ENCODE data around the gene FCRL6. TPM values are rescaled to one million over a fixed set of nuclear protein-coding genes. Genes with fewer than 3 reads are reported as not detected.

Gene FCRL6
- total RNA-seq, 4 donors from 2014 or later = 0.17 to 0.80 (median 0.42) TPM; not detected in 1

- no peak for TF ChIP-seq POLR2A (IDR thresholded peaks at IDR 0.05)
- no peak for TF ChIP-seq CTCF (IDR thresholded peaks at IDR 0.05)
- intact Hi-C loops (cut with DNase I; ENCODE audit: low total_unique reads) = no loop called here
- no peak for DNase-seq (ENCODE audit: low spot score in 2 of 2)
- 82 to 86% methylated on average over 8 of the region's 8 CpGs for WGBS, 2 donors
- H3K4me3 ChIP-seq (ENCODE audit: low read depth, poor library complexity, severe bottlenecking) = no peak overlapping the region
These were observed 28.6 kb downstream of the FCRL6 start for GRCh38 chr1:159830722-159831121.

- 66 to 71% methylated on average over 7 of the region's 7 CpGs for WGBS, 2 donors
- TF ChIP-seq POLR2A (IDR thresholded peaks at IDR 0.05) (no peak), CTCF (IDR thresholded peaks at IDR 0.05) (no peak)
- no peak for DNase-seq (ENCODE audit: low spot score in 2 of 2)
- intact Hi-C loops (cut with DNase I; ENCODE audit: low total_unique reads) = no loop called here
- no peak overlapping the region for H3K4me3 ChIP-seq (ENCODE audit: low read depth, poor library complexity, severe bottlenecking)
These were observed 29.4 kb downstream of the FCRL6 start for GRCh38 chr1:159831412-159832141.

GRCh38 chr1:159832309-159832708 lies 30.1 kb downstream of the FCRL6 start:
- no peak for DNase-seq (ENCODE audit: low spot score in 2 of 2)
- intact Hi-C loops (cut with DNase I; ENCODE audit: low total_unique reads) = no loop called here
- no peak overlapping the region for H3K4me3 ChIP-seq (ENCODE audit: low read depth, poor library complexity, severe bottlenecking)
- 90 to 94% methylated on average over 2 of the region's 2 CpGs for WGBS, 2 donors
- no peak for TF ChIP-seq POLR2A (IDR thresholded peaks at IDR 0.05)
- no peak for TF ChIP-seq CTCF (IDR thresholded peaks at IDR 0.05)

- no peak for DNase-seq (ENCODE audit: low spot score in 2 of 2)
- H3K4me3 ChIP-seq (ENCODE audit: low read depth, poor library complexity, severe bottlenecking) = no peak overlapping the region
- 61 to 84% methylated on average over 3 of the region's 3 CpGs for WGBS, 2 donors
- TF ChIP-seq CTCF (IDR thresholded peaks at IDR 0.05) (no peak), POLR2A (IDR thresholded peaks at IDR 0.05) (no peak)
- intact Hi-C loops (cut with DNase I; ENCODE audit: low total_unique reads) = no loop called here
These were observed 33.2 kb downstream of the FCRL6 start for GRCh38 chr1:159835356-159835755.

GRCh38 chr1:159835862-159836525 lies 33.8 kb downstream of the FCRL6 start:
- intact Hi-C loops (cut with DNase I; ENCODE audit: low total_unique reads) = no loop called here
- no peak overlapping the region for H3K4me3 ChIP-seq (ENCODE audit: low read depth, poor library complexity, severe bottlenecking)
- TF ChIP-seq CTCF (IDR thresholded peaks at IDR 0.05) (no peak), POLR2A (IDR thresholded peaks at IDR 0.05) (no peak)
- no peak for DNase-seq (ENCODE audit: low spot score in 2 of 2)
- WGBS, 2 donors = 79 to 88% methylated on average over 8 of the region's 8 CpGs
